Endothelial cell of umbilical vein (primary cell): ENCODE data around the gene NANOS3. TPM values are rescaled to one million over a fixed set of nuclear protein-coding genes. Genes with fewer than 3 reads are reported as not detected.

ENCODE experiments used
- BruUV-seq: library from RNA; stranded (reverse); fragments of 400-500 nt; replicated peaks from 2 replicates; lab custom pipeline; 2021; lab: Mats Ljungman, UMichigan
- CTCF ChIA-PET: fragments of 300-600, 350-600 bp; sonication (Branson Sonifier 250); formaldehyde crosslinking; loops from one replicate; lab custom pipeline; 2021; ENCODE audit warnings: antibody characterized with exemption, inconsistent platforms; lab: Charles Lee
- POLR2A ChIA-PET: fragments of 300-600, 350-600 bp; sonication (Branson Sonifier 250); formaldehyde crosslinking; loops from one replicate; lab custom pipeline; 2021; ENCODE audit warnings: antibody characterized with exemption, inconsistent platforms; lab: Charles Lee
- DNase-seq: peaks from one replicate; pipeline ENCODE4 v3.0.0-alpha.2; 2011; ENCODE audit warnings: low read depth, low spot score
- FAIRE-seq: peaks from 2 replicates; lab custom pipeline; 2011; peaks lifted over from hg19 to GRCh38; lab: Jason Lieb, UNC
- H2AFZ ChIP-seq: 2 replicates; pipeline ENCODE4 v1.6.0; 2012; ENCODE audit warnings: low read depth, low read length, control low read depth, inconsistent platforms
- H3K27ac ChIP-seq: 2 replicates; pipeline ENCODE4 v1.5.1; 2011; ENCODE audit warnings: low read depth, mild to moderate bottlenecking, control low read depth, low read length, moderate library complexity; ENCODE audit not compliant: insufficient read depth
- H3K27me3 ChIP-seq, 2 experiments: 2 replicates each; pipeline versions ENCODE4 v1.6.0 to v1.6.1; 2011; ENCODE audit warnings: low read length in 2 of 2, mixed read lengths in 1 of 2; ENCODE audit not compliant: control insufficient read depth in 2 of 2, insufficient read depth in 2 of 2
- H3K36me3 ChIP-seq, 2 experiments: 2 replicates in 1 of 2; 3 replicates in 1 of 2; pipeline ENCODE4 v1.5.1; 2011; ENCODE audit warnings: low read length in 2 of 2, mild to moderate bottlenecking in 1 of 2, moderate library complexity in 1 of 2; ENCODE audit not compliant: control insufficient read depth in 2 of 2, insufficient read depth in 2 of 2; ENCODE audit errors: extremely low read depth in 1 of 2
- H3K4me1 ChIP-seq: 3 replicates; pipeline ENCODE4 v1.5.1; 2011; ENCODE audit warnings: mild to moderate bottlenecking, low read length; ENCODE audit not compliant: control insufficient read depth, insufficient read depth; ENCODE audit errors: extremely low read depth
- H3K4me2 ChIP-seq: 2 replicates; pipeline ENCODE4 v1.6.1; 2011; ENCODE audit warnings: low read length, control low read depth, mixed read lengths; ENCODE audit not compliant: insufficient read depth
- H3K4me3 ChIP-seq, 3 experiments: fragments of 200-600 bp in 1 of 3; sonication (generic), shearing (Covaris generic) in 1 of 3; replicated peaks in 1 of 3; 2 replicates each; pipeline ENCODE4 v1.5.1; 2011 to 2016; ENCODE audit warnings: control low read depth in 3 of 3, low read length in 3 of 3, mild to moderate bottlenecking in 2 of 3, inconsistent platforms in 1 of 3, low read depth in 1 of 3, moderate library complexity in 1 of 3; ENCODE audit not compliant: insufficient read depth in 1 of 3
- H3K79me2 ChIP-seq: 2 replicates; pipeline ENCODE4 v1.6.0; 2012; ENCODE audit warnings: low read length, inconsistent platforms; ENCODE audit not compliant: control insufficient read depth, insufficient read depth
- H3K9ac ChIP-seq: replicated peaks from 2 replicates; pipeline ENCODE3; 2011; ENCODE audit warnings: low read length, control low read depth; ENCODE audit not compliant: insufficient read depth; ENCODE audit errors: extremely low read depth
- H3K9me1 ChIP-seq: replicated peaks from 3 replicates; pipeline ENCODE4 v1.6.0; 2011; ENCODE audit warnings: mild to moderate bottlenecking, low read length; ENCODE audit not compliant: control insufficient read depth, insufficient read depth; ENCODE audit errors: extremely low read depth
- H3K9me3 ChIP-seq: replicated peaks from 2 replicates; pipeline ENCODE4 v1.5.1; 2012; ENCODE audit warnings: low read length, inconsistent platforms; ENCODE audit not compliant: control insufficient read depth, insufficient read depth
- H4K20me1 ChIP-seq: replicated peaks from 2 replicates; pipeline ENCODE3; 2011; ENCODE audit warnings: mild to moderate bottlenecking, low read length; ENCODE audit not compliant: control insufficient read depth, insufficient read depth; ENCODE audit errors: extremely low read depth
- CTCF ChIP-seq, 2 donors: IDR thresholded peaks; 1 replicate in 1 of 2; 2 replicates in 1 of 2; pipeline ENCODE4 v1.5.1; 2011; ENCODE audit warnings: low read length in 2 of 2, mild to moderate bottlenecking in 2 of 2, moderate library complexity in 2 of 2, control low read depth in 1 of 2, inconsistent platforms in 1 of 2, low read depth in 1 of 2; ENCODE audit not compliant: insufficient read depth in 1 of 2; ENCODE audit errors: extremely low read depth in 1 of 2
- EZH2 ChIP-seq: IDR thresholded peaks from 2 replicates; pipeline ENCODE4 v1.6.1; 2012; ENCODE audit warnings: borderline replicate concordance, low read depth, mild to moderate bottlenecking, moderate library complexity, low read length, inconsistent platforms; ENCODE audit not compliant: severe bottlenecking
- FOS ChIP-seq: IDR thresholded peaks from 2 replicates; pipeline ENCODE4 v1.6.1; 2011; ENCODE audit warnings: mild to moderate bottlenecking, low read length, moderate library complexity, borderline replicate concordance; ENCODE audit not compliant: insufficient read depth
- JUN ChIP-seq: IDR thresholded peaks from 2 replicates; pipeline ENCODE4 v1.6.1; 2011; ENCODE audit warnings: borderline replicate concordance, low read depth; ENCODE audit not compliant: insufficient read length, insufficient read depth
- MAX ChIP-seq: IDR thresholded peaks from 2 replicates; pipeline ENCODE4 v1.6.1; 2011; ENCODE audit not compliant: insufficient read depth, insufficient read length
- MYC ChIP-seq: IDR thresholded peaks from one replicate; pipeline ENCODE4 v1.6.1; 2011; ENCODE audit warnings: mild to moderate bottlenecking, low read depth, low read length
- POLR2A ChIP-seq: IDR thresholded peaks from 2 replicates; pipeline ENCODE4 v1.6.1; 2012; ENCODE audit warnings: low read depth, mild to moderate bottlenecking, control low read depth, low read length
- dilution Hi-C: fragments of 300-500 bp; cut with MboI; formaldehyde crosslinking; loops from one replicate; pipeline ENCODE4 v1.15.0; 2019; ENCODE audit warnings: low sequenced_read_pairs; ENCODE audit not compliant: extremely low pct_ligation_motif_present
- intact Hi-C: fragments of 100-400 bp; cut with micrococcal nuclease; formaldehyde crosslinking; loops from one replicate; pipeline ENCODE4 v1.10.0; 2022
- polyA plus RNA-seq, 4 experiments: library from polyadenylated mRNA; depleted of rRNA in 3 of 4; stranded (reverse) in 3 of 4; unstranded in 1 of 4; fragments of >200 nt; gene quantifications; 2 replicates each; pipeline versions ENCODE4 v1.2.1 to v1.2.3, GENCODE V29; 2011 to 2012; ENCODE audit warnings: missing spikeins in 1 of 4
- total RNA-seq: library from RNA; stranded (reverse); gene quantifications from 2 replicates; pipeline ENCODE4 v1.2.3, GENCODE V29; 2021

The NANOS3 gene
- total and polyA plus RNA-seq, 2 donors (not counting 3 experiments of a cell fraction or from before 2014, with no cell fraction given) = 1.0 to 4.4 TPM

- dilution Hi-C loops = no loop called here
- CTCF ChIA-PET = interaction anchor here (4.3 kb wide), 1 partner anchor 19 kb away, joined by 58 read pairs; no protein-coding TSS in a partner anchor
Measured at GRCh38 chr19:13841962-13842290, 35.0 kb upstream of the NANOS3 start.

More at GRCh38 chr19:13841962-13842290, 35.0 kb upstream of the NANOS3 start:
- Histone ChIP-seq H3K27ac (peak overlapping the region; percentile 94), H3K27me3 (no peaks in the 10 kb centered on the region), H2AFZ (no peak overlapping the region), H3K9ac (peak overlapping the region; percentile 97), H3K4me1 (peaks cover 37% of the 10 kb centered on the region), H3K36me3 (peaks cover 0 to 1% of the 10 kb centered on the region in 2 experiments), H4K20me1 (no peaks in the 10 kb centered on the region), H3K4me3 (peak overlapping the region; percentile 38 to 82 (median 79)), H3K9me1 (no peaks in the 10 kb centered on the region), H3K9me3 (no peaks in the 10 kb centered on the region), H3K79me2 (peaks cover 54% of the 10 kb centered on the region), H3K4me2 (peak overlapping the region; percentile 58)
- POLR2A ChIA-PET = interaction anchor here (0.8 to 3.2 kb wide), 4 partner anchors 10 to 68 kb away, joined by 3 to 25 read pairs (median 8); partner anchors contain the start of gene C19orf53
- TF ChIP-seq MYC (no peak), MAX (no peak), FOS (no peak), EZH2 (no peak), POLR2A (no peak), CTCF (IDR thresholded peaks at IDR 0.05; ENCODE audit: extremely low read depth in 1 of 2, insufficient read depth in 1 of 2, low read depth in 1 of 2, low read length in 2 of 2) (no peak), JUN (no peak)
- BruUV-seq = no TSS peak
- intact Hi-C loops = no loop called here
- FAIRE-seq (no peak), DNase-seq (no peak)
